Endothelial cell of umbilical vein (primary cell): ENCODE measurements around the gene TRIM25.

Experiments used
- CTCF ChIP-seq, 2 donors: IDR thresholded peaks; 1 replicate in 1 of 2; 2 replicates in 1 of 2; pipeline ENCODE4 v1.5.1; 2011; ENCODE audit warnings: low read length in 2 of 2, mild to moderate bottlenecking in 2 of 2, moderate library complexity in 2 of 2, control low read depth in 1 of 2, inconsistent platforms in 1 of 2, low read depth in 1 of 2; ENCODE audit not compliant: insufficient read depth in 1 of 2; ENCODE audit errors: extremely low read depth in 1 of 2
- MAX ChIP-seq: IDR thresholded peaks from 2 replicates; pipeline ENCODE4 v1.6.1; 2011; ENCODE audit not compliant: insufficient read depth, insufficient read length

GRCh38 chr17:56943505-56944125 lies 29.8 kb upstream of the TRIM25 start:
- TF ChIP-seq CTCF (IDR thresholded peaks at IDR 0.05; ENCODE audit: extremely low read depth in 1 of 2, insufficient read depth in 1 of 2, low read depth in 1 of 2, low read length in 2 of 2): no peak
- no peak for TF ChIP-seq MAX
